ENCODE measurements around the gene UBC. TPM values are rescaled to one million over a fixed set of nuclear protein-coding genes. Genes with fewer than 3 reads are reported as not detected.

The UBC gene
- total RNA-seq, result 100 to 1,000 TPM; 773 to 788 TPM
- 1,000 to 10,000 TPM; 1,080 to 1,331 (median 1,214) TPM for polyA plus RNA-seq
- total RNA-seq, result 796 to 1,616 (median 905) reads per million in 6 experiments

DNA sequence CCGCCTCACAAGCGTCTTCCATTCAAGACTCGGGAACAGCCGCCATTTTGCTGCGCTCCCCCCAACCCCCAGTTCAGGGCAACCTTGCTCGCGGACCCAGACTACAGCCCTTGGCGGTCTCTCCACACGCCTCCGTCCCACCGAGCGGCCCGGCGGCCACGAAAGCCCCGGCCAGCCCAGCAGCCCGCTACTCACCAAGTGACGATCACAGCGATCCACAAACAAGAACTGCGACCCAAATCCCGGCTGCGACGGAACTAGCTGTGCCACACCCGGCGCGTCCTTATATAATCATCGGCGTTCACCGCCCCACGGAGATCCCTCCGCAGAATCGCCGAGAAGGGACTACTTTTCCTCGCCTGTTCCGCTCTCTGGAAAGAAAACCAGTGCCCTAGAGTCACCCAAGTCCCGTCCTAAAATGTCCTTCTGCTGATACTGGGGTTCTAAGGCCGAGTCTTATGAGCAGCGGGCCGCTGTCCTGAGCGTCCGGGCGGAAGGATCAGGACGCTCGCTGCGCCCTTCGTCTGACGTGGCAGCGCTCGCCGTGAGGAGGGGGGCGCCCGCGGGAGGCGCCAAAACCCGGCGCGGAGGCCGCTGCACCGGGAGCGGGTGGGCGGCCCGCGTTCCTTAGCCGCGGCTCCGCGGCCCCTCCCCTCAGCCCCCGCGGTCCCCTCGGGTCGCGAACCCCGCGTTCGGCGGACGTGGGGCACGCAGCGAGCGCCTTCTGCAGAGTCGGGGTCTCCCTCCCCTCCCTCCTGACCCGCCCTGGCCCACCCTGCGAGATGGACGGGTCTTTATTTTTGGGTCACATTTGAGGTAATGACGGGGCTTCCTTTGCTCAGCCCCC is at the start of gene UBC:
Gene UBC, minus strand, starts transcription at position 259 of the 847 bp plus-strand sequence. CDS start 879 bp downstream, outside the sequence.
- Mint-ChIP-seq H3K9me3 (peaks cover 0 to 17% (median 0%) of the 10 kb centered on the region in 9 donors), H3K36me3 (peaks cover 21 to 40% (median 25%) of the 10 kb centered on the region in 3 donors), H3K27me3 (peaks cover 0 to 9% (median 0%) of the 10 kb centered on the region in 5 donors), H3K4me3 (peak within 1 kb of the TSS; percentile 92 to 100 (median 100)), H3K4me1 (peaks cover 44 to 85% (median 81%) of the 10 kb centered on the region in 4 donors), H3K27ac (peak within 1 kb of the TSS; percentile 99 to 100 (median 100))
- ATAC-seq (peak; percentile 35 to 38), DNase-seq (peak; percentile 75 to 98 (median 90))
- POLR2A ChIA-PET, result interaction anchor here (0.6 to 14.5 kb wide), 16 partner anchors 8 to 940 kb away, joined by 3 to 541 read pairs (median 6); partner anchors contain the start of genes BRI3BP, DHX37 and SCARB1

DNA sequence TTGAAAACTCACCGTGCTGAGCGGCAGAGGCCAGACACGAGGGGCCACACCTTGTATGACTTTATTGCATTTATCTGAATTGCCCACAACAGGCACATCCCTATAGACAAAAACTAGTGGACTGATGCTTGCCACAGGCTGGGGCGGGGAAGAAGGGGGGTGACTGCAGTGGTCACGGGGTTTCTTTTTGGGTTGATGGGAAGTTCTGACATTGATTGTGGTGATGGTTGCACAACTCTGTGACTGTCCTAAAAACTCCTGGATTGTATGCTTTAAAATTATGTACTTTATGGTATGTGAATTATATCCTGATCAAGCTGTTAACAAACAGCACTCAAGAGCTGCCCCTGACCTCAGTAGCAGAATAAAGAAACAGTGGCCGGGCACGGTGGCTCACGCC is 48.8 kb upstream of the UBC start:
- no peak overlapping the region for H3K27ac Mint-ChIP-seq
- no peak for ATAC-seq

DNA sequence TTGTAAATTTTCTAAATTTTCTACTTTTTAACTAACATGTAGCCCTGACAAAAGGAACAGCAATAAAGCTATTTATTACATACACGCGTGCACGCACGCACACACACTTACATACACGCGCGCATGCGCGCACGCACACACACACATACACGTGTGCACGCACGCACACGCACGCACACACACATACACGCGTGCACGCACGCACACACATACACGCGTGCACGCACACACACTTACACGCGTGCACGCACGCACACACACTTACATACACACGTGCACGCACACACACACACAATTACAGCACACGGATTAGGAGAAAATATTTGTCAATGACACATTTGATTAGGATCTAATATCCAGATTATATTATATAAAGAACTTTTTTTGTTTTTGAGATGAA is 46.6 kb upstream of the UBC start:
- no peak for ATAC-seq
- Mint-ChIP-seq H3K9me3 (no peaks in the 10 kb centered on the region), H3K27ac (peak overlapping the region in 1 of 10 donors; percentile 31), H3K4me3 (no peak overlapping the region), H3K36me3 (peaks cover 0 to 91% (median 37%) of the 10 kb centered on the region in 3 donors), H3K4me1 (peaks cover 0 to 9% (median 1%) of the 10 kb centered on the region in 4 donors), H3K27me3 (no peaks in the 10 kb centered on the region)
- DNase-seq, result peak in 1 of 10 donors; percentile 6
- POLR2A ChIA-PET, result no interaction called here

More for the DNA sequence above, 48.8 kb upstream of the UBC start:
- DNase-seq, result peak in 1 of 10 donors; percentile 26
- no peaks in the 10 kb centered on the region for H3K9me3 Mint-ChIP-seq
- H3K27me3 Mint-ChIP-seq, result no peaks in the 10 kb centered on the region
- peaks cover 0 to 92% (median 34%) of the 10 kb centered on the region in 3 donors for H3K36me3 Mint-ChIP-seq
- POLR2A ChIA-PET, result interaction anchor here (0.7 kb wide), 1 partner anchor 11 kb away, joined by 3 read pairs; no protein-coding TSS in a partner anchor
- H3K4me1 Mint-ChIP-seq, result peaks cover 0 to 8% (median 1%) of the 10 kb centered on the region in 4 donors
- no peak overlapping the region for H3K4me3 Mint-ChIP-seq

DNA sequence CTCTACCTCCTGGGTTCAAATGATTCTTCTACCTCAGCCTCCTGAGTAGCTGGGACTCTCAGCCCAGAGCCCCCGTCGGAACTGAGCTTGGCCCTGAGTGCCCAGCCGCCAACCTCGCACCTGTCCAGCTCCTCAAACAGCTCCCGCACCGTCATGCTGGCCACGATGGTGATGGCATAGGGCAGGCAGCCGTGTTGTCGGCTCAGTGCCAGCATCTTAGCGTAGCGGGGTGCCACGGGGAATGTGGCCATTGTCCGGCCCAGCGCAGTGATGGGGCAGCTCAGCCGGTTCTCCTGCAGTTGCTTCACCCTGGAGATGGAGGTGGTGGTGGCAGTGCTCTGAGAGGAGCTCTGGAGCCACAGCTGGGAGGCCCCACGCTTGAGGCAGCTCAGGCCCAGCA is 42.1 kb upstream of the UBC start:
- peaks cover 0 to 85% (median 22%) of the 10 kb centered on the region in 3 donors for H3K36me3 Mint-ChIP-seq
- DNase-seq (no peak), ATAC-seq (no peak)
- no peak overlapping the region for H3K27ac Mint-ChIP-seq
- H3K4me1 Mint-ChIP-seq, result peaks cover 0 to 5% (median 1%) of the 10 kb centered on the region in 4 donors
- no peaks in the 10 kb centered on the region for H3K9me3 Mint-ChIP-seq
- H3K27me3 Mint-ChIP-seq, result no peaks in the 10 kb centered on the region
- POLR2A ChIA-PET, result interaction anchor here (1.0 kb wide), 1 partner anchor 46 kb away, joined by 3 read pairs; no protein-coding TSS in a partner anchor
- no peak overlapping the region for H3K4me3 Mint-ChIP-seq

DNA sequence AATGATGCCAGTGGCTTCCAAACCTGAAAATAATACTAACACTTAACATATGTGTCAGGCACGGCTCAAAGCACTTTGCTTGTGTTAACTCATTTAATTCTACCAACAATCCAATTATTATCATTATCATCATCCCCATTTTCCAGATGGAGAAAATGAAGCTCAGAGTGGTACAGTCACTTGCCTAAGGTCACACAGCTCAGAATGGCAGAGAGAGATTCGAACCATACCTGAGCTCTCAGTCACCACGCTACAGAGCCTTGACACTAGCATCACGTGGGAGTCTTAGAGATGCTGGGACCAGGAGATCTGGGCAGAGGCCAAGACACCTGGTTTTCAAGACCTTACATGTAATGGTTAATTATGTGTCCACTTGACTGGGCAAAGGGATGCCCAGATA is 40.3 kb upstream of the UBC start:
- POLR2A ChIA-PET, result no interaction called here
- ATAC-seq, result no peak
- no peak for DNase-seq
- Mint-ChIP-seq H3K4me3 (no peak overlapping the region), H3K4me1 (peaks cover 0 to 2% (median 0%) of the 10 kb centered on the region in 4 donors), H3K9me3 (no peaks in the 10 kb centered on the region), H3K36me3 (peaks cover 0 to 80% (median 15%) of the 10 kb centered on the region in 3 donors), H3K27ac (no peak overlapping the region), H3K27me3 (no peaks in the 10 kb centered on the region)

DNA sequence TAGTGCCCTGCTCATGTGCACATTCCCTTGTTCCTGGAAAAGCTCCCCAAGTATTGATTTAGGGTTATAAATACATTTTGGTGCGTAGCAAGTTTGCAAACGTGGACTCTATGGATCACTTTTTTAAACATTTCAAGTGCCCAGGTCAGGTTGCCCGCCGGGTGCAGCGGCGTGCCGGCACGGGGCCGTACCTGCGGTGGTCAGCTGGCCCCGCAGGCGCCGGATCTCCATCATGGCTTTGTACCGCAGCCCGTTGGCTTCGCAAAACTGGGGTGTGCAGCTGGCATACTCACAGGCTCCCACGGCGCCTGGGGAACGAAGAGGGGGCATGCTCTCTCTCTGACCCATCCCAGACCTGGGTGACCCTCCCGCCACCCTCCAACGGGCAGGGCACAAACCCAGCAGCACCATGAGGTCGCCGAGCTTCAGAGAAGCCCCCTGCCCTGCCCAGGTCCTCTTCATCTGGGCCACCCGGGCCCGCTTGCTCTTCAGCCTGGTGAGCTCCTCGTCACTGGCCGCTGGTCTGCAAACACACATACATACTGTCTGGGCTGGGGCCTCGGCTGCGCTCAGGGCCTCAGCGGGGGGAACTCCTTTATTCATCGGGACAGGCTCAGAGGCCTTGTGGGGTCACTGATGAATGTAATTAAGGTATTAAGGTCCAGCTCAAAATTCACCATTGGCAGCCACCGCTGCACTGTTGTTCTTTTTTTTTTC is 39.4 kb upstream of the UBC start:
- H3K36me3 Mint-ChIP-seq, result peaks cover 3 to 75% (median 14%) of the 10 kb centered on the region in 3 donors
- POLR2A ChIA-PET, result no interaction called here

DNA sequence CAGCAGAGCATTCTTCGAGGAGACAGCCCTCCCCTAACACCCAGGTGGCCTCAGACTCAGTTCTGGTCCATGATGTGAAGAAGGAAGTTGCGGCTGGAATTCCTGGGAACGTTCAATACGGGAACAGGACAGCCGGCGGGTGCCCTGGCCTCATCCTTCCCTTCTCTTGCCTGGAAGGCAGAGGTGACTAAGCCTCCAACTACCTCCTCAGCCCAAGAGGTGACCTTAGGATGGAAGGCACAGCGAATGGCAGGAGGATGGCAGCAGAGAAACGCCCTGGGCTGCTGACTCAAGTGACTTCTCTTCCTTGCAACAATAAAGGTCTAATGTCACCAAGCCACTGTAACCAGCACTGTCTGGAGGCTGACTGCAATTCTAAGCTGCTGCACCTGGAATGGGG is 38.4 kb upstream of the UBC start:
- H3K27ac Mint-ChIP-seq, result no peak overlapping the region
- ATAC-seq (no peak), DNase-seq (no peak)
- H3K9me3 Mint-ChIP-seq, result no peaks in the 10 kb centered on the region
- H3K27me3 Mint-ChIP-seq, result no peaks in the 10 kb centered on the region
- H3K4me3 Mint-ChIP-seq, result no peak overlapping the region
- peaks cover 3 to 74% (median 10%) of the 10 kb centered on the region in 3 donors for H3K36me3 Mint-ChIP-seq
- POLR2A ChIA-PET, result no interaction called here
- peaks cover 0 to 2% (median 0%) of the 10 kb centered on the region in 4 donors for H3K4me1 Mint-ChIP-seq

More for the DNA sequence above, 39.4 kb upstream of the UBC start:
- ATAC-seq (no peak), DNase-seq (no peak)
- Mint-ChIP-seq H3K27me3 (no peaks in the 10 kb centered on the region), H3K4me3 (no peak overlapping the region), H3K27ac (peak overlapping the region in 1 of 10 donors; percentile 22), H3K9me3 (no peaks in the 10 kb centered on the region), H3K4me1 (peaks cover 0 to 2% (median 0%) of the 10 kb centered on the region in 4 donors)

DNA sequence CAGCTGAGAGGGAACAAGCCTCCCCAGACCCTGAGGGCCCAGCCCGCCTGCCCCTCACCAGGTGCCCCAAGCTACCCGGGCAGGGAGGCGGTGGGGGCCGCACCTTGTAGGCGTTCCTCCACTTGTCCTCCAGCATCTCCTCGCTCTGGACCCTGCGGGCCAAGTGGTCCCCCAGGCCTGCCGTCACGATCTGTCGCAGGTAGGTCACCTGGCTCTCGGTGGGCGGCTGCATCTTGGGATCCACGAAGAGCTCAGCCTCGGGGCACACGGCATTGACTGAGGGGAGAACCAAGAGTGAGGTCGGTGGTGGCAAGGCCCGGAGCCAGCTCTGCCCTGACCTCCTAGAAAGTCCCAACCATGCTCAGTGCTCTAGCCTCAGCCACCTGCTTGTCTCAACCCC is 37.8 kb upstream of the UBC start:
- Mint-ChIP-seq H3K9me3 (no peaks in the 10 kb centered on the region), H3K27me3 (no peaks in the 10 kb centered on the region), H3K27ac (peak overlapping the region in 1 of 10 donors; percentile 33), H3K36me3 (peaks cover 3 to 73% (median 7%) of the 10 kb centered on the region in 3 donors), H3K4me1 (peaks cover 0 to 2% (median 0%) of the 10 kb centered on the region in 4 donors), H3K4me3 (no peak overlapping the region)
- POLR2A ChIA-PET, result interaction anchor here (0.6 kb wide), 1 partner anchor 11 kb away, joined by 3 read pairs; no protein-coding TSS in a partner anchor
- ATAC-seq, result no peak
- no peak for DNase-seq

DNA sequence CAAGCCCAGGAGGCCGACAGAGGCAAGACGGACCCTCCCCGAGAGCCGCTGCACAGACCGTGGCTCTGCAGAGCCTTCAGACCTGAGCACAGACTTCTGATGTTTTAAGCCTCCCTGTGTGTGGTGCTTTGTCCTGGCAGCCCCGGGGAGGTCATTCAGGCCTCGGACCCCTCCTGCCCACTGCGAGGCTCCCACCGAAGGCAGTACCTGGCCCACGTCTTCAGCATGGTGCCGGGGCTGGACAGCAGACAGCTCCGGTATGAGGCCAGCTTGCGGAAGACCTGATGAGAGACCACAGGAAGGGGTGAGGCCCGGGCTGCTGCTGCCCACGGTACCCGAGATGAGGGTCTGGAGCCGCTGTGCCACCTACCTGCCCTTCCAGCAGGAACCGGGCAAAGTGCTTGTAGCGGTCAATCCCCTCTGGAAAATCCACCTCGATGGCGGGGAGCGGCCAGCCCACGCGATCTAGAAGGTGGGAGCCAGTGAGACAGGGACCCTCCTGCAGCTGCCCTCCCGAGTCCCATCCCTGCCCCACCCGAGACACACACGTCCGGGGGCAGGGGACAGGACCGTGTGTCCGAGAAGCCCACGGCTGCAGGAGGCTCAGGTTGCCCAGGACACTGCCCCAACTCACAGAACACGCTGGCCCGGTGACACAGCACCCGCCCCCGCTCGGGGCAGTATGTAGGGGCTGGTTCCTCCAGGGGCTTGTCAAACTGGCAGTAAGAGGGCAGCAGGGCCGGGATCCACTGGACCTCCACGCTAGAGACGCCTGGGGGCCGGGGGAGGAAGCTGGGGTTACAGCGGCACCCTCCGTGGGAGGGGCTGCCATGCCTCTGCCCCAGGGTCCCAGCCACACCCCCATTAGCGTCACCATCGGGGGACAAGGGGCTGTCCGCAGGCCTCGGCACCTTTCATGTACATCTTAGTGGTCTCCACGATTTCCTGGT is 35.6 kb upstream of the UBC start:
- Mint-ChIP-seq H3K27me3 (no peaks in the 10 kb centered on the region), H3K4me3 (no peak overlapping the region), H3K9me3 (no peaks in the 10 kb centered on the region), H3K27ac (peak overlapping the region in 2 of 10 donors; percentile 1 to 31), H3K36me3 (peaks cover 3 to 72% (median 3%) of the 10 kb centered on the region in 3 donors), H3K4me1 (peaks cover 0 to 3% (median 0%) of the 10 kb centered on the region in 4 donors)
- DNase-seq (no peak), ATAC-seq (no peak)
- POLR2A ChIA-PET, result no interaction called here

DNA sequence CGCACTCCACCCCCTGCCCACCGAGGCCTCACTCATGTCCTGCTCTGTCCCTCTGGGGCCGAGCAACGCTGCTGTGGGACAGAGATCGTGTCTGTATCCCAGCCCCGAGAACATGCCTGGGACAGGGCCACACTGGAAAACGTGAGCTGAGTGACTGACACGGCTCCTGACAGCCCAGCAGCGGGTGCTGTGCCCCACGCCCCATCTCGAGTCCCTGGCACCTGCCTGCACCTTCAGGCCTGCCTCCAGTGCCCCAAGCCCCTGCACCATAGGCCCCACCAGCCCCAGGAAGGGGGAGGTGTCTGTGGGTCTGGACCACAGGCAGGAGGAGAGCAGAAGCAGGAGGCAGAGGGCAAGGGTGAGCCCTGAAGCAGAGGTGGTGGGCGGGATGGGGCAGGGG is 34.6 kb upstream of the UBC start:
- no peak for ATAC-seq
- Mint-ChIP-seq H3K4me3 (no peak overlapping the region), H3K36me3 (peaks cover 3 to 68% (median 3%) of the 10 kb centered on the region in 3 donors), H3K27ac (no peak overlapping the region), H3K4me1 (peaks cover 0 to 3% (median 0%) of the 10 kb centered on the region in 4 donors), H3K27me3 (no peaks in the 10 kb centered on the region), H3K9me3 (no peaks in the 10 kb centered on the region)
- no peak for DNase-seq
- POLR2A ChIA-PET, result no interaction called here

DNA sequence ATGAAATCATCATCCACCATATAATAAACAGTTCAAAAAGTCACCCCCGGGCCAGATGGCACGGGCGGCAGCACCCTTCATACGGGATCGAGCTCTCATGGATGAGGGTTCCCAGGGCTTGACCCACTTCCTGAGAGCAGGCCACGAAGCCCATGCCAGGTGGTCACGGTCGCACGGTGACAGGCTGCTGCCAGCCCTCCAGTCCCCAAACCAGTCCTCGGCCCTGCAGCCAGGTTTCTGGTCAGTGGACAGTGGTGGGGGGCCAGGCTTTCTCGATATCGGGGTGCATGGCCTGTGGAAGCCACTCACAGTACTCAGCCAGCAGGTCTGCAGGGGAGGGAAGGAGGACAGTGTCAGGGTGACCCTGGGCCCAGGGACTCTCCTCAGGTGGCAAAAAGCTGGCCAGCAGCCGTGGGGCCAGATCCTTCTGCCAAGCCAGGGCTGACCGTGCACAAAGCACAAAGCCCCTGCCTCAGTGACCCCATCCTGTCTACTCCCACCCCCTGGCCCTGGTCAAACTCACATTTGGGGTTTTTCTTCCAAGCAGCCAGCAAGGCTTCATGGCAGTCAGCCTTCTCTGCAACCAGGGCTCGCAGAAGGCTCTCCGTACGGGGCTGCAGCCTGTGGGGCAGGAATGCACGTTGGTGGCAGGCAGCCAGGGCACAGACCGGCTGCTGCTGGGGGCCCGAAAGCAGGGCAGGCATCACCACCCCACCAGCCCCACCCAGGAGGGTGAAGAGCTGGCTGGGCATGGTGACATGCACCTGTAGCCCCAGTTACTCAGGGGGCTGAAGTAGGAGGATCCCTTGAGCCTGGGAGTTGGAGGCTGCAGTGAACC is 33.3 kb upstream of the UBC start:
- ATAC-seq, result no peak
- Mint-ChIP-seq H3K36me3 (peaks cover 3 to 64% (median 6%) of the 10 kb centered on the region in 3 donors), H3K27ac (no peak overlapping the region)

More for the DNA sequence above, 33.3 kb upstream of the UBC start:
- DNase-seq, result no peak
- H3K4me3 Mint-ChIP-seq, result no peak overlapping the region
- peaks cover 0 to 5% (median 0%) of the 10 kb centered on the region in 4 donors for H3K4me1 Mint-ChIP-seq
- POLR2A ChIA-PET, result no interaction called here
- H3K9me3 Mint-ChIP-seq, result no peaks in the 10 kb centered on the region
- H3K27me3 Mint-ChIP-seq, result no peaks in the 10 kb centered on the region
